Breast epithelium (tissue), 4 donors: ENCODE measurements around the gene TRPC4AP. TPM values are rescaled to one million over a fixed set of nuclear protein-coding genes. Genes with fewer than 3 reads are reported as not detected.

Source experiments
- DNase-seq, 2 donors: peaks; one replicate each; pipeline ENCODE4 v3.0.0-alpha.2; 2019; ENCODE audit warnings: low spot score in 2 of 2
- H3K27ac ChIP-seq, 2 donors: fragments of 200-600 bp; sonication (generic) in 1 of 2; one replicate each; pipeline ENCODE4 v1.5.1; 2016 to 2019; ENCODE audit warnings: mild to moderate bottlenecking in 1 of 2
- H3K27me3 ChIP-seq, 2 donors: fragments of 200-600 bp; sonication (generic) in 1 of 2; one replicate each; pipeline versions ENCODE4 v1.5.1 to v1.6.0; 2017 to 2019; ENCODE audit warnings: control low read depth in 1 of 2, mild to moderate bottlenecking in 1 of 2
- H3K36me3 ChIP-seq: fragments of 200-600 bp; one replicate; pipeline ENCODE4 v1.5.1; 2019
- H3K4me1 ChIP-seq, 2 donors: fragments of 200-600 bp; sonication (generic); one replicate each; pipeline ENCODE4 v1.5.1; 2016 to 2019; ENCODE audit warnings: control low read depth in 1 of 2
- H3K4me3 ChIP-seq, 3 donors: fragments of 200-600 bp; sonication (generic); 1 replicate in 2 of 3; 2 replicates in 1 of 3; pipeline ENCODE4 v1.5.1; 2016 to 2019; ENCODE audit warnings: mild to moderate bottlenecking in 3 of 3, moderate library complexity in 2 of 3
- H3K9me3 ChIP-seq, 2 donors: fragments of 200-600 bp; sonication (generic) in 1 of 2; one replicate each; pipeline ENCODE4 v1.5.1; 2016 to 2019; ENCODE audit warnings: control low read depth in 1 of 2
- POLR2A ChIP-seq: fragments of 450-650 bp; IDR thresholded peaks from one replicate; pipeline ENCODE4 v1.6.1; 2016; ENCODE audit warnings: antibody characterized with exemption, mild to moderate bottlenecking, moderate library complexity
- POLR2AphosphoS5 ChIP-seq, 3 donors: sonication (generic); formaldehyde crosslinking; IDR thresholded peaks; one replicate each; pipeline ENCODE4 v1.6.1; 2017; ENCODE audit warnings: antibody characterized with exemption in 3 of 3
- intact Hi-C: fragments of 100-400 bp; cut with DNase I; formaldehyde crosslinking; loops from one replicate; pipeline ENCODE4 v1.15.1; 2023; ENCODE audit warnings: low total_unique reads
- total RNA-seq, 3 donors: library from RNA; depleted of rRNA; stranded (reverse); fragments of >200 nt; gene quantifications; one replicate each; pipeline ENCODE4 v1.1.0, GENCODE V29; 2016
- TF ChIP-seq, protein P1 (sequence below), 3 donors: fragments of 450-650 bp; IDR thresholded peaks; one replicate each; pipeline ENCODE4 v1.5.1; 2016 to 2017; ENCODE audit warnings: antibody characterized with exemption in 3 of 3, mild to moderate bottlenecking in 3 of 3, moderate library complexity in 3 of 3

TRPC4AP gene
- total RNA-seq, 3 donors from 2014 or later, result 62.6 to 71.7 (median 69.5) TPM

- H3K9me3 ChIP-seq, result no peaks in the 10 kb centered on the region
- no peaks in the 10 kb centered on the region for H3K36me3 ChIP-seq
- no peaks in the 10 kb centered on the region for H3K4me1 ChIP-seq
- intact Hi-C loops, result no loop called here
- DNase-seq, result no peak
- H3K27ac ChIP-seq, result no peak overlapping the region
- no peak overlapping the region for H3K4me3 ChIP-seq
- no peak for TF ChIP-seq POLR2A
- TF ChIP-seq, protein P1, sequence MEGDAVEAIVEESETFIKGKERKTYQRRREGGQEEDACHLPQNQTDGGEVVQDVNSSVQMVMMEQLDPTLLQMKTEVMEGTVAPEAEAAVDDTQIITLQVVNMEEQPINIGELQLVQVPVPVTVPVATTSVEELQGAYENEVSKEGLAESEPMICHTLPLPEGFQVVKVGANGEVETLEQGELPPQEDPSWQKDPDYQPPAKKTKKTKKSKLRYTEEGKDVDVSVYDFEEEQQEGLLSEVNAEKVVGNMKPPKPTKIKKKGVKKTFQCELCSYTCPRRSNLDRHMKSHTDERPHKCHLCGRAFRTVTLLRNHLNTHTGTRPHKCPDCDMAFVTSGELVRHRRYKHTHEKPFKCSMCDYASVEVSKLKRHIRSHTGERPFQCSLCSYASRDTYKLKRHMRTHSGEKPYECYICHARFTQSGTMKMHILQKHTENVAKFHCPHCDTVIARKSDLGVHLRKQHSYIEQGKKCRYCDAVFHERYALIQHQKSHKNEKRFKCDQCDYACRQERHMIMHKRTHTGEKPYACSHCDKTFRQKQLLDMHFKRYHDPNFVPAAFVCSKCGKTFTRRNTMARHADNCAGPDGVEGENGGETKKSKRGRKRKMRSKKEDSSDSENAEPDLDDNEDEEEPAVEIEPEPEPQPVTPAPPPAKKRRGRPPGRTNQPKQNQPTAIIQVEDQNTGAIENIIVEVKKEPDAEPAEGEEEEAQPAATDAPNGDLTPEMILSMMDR (IDR thresholded peaks at IDR 0.05), result no peak
- TF ChIP-seq POLR2AphosphoS5 (IDR thresholded peaks at IDR 0.05), result no peak
- no peaks in the 10 kb centered on the region for H3K27me3 ChIP-seq
Measured at GRCh38 chr20:35101620-35102019, 9.0 kb upstream of the TRPC4AP start.

DNA sequence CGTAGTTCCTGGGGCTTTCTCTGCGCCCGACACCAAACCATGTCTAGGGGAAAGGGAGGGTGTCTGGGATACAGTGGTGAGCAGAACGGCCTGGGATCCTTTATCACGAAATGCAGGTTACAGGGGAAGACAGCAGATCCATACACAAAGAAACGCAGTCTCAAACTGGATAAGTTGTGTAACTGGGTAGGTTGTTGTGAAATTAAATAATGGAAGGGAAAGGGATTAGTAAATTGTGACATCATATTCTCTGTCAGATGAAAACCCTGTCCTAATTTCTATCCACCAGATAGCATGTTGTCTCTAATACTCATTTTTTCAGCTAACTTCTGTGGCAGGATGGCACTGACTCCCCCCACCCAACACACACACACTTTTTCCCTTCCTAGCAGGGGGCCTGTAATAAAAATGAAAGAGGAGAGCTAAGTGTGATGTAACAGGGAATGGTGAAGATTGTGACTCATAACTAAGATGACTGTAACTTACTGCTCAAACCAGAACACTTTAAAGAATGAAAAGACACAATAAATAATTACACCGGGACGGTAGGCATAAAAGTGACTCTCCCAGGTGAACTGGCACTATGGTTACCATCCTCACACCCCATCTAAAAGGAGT lies 769 bp upstream of the TRPC4AP start:
- intact Hi-C loops, result no loop called here
- Histone ChIP-seq H3K4me1 (peaks cover 0 to 4% of the 10 kb centered on the region in 2 donors), H3K36me3 (no peaks in the 10 kb centered on the region), H3K4me3 (peak overlapping the region; percentile 68 to 82 (median 79)), H3K27me3 (no peaks in the 10 kb centered on the region), H3K27ac (peak overlapping the region; percentile 95 to 97), H3K9me3 (no peaks in the 10 kb centered on the region)
- DNase-seq, result no peak
- TF ChIP-seq, protein P1 (IDR thresholded peaks at IDR 0.05), result no peak
- TF ChIP-seq POLR2A, result no peak
- TF ChIP-seq POLR2AphosphoS5 (IDR thresholded peaks at IDR 0.05), result no peak

GRCh38 chr20:35091816-35092523 lies 637 bp downstream of the TRPC4AP start:
- peak overlapping the region; percentile 68 to 82 (median 79) for H3K4me3 ChIP-seq
- TF ChIP-seq POLR2A, result no peak
- no peak for TF ChIP-seq POLR2AphosphoS5 (IDR thresholded peaks at IDR 0.05)
- TF ChIP-seq, protein P1 (IDR thresholded peaks at IDR 0.05), result peak in 1 of 3 donors; percentile 7
- DNase-seq, result peak in 1 of 2 donors; percentile 32
- peak overlapping the region; percentile 95 to 97 for H3K27ac ChIP-seq
- H3K36me3 ChIP-seq, result no peaks in the 10 kb centered on the region
- H3K4me1 ChIP-seq, result peaks cover 0 to 11% of the 10 kb centered on the region in 2 donors
- intact Hi-C loops, result no loop called here
- H3K9me3 ChIP-seq, result no peaks in the 10 kb centered on the region
- H3K27me3 ChIP-seq, result no peaks in the 10 kb centered on the region

GRCh38 chr20:35088231-35089145 lies 4.1 kb downstream of the TRPC4AP start:
- DNase-seq, result no peak
- peak overlapping the region; percentile 4 to 43 for H3K27ac ChIP-seq
- intact Hi-C loops, result no loop called here
- H3K27me3 ChIP-seq, result no peaks in the 10 kb centered on the region
- no peaks in the 10 kb centered on the region for H3K9me3 ChIP-seq
- TF ChIP-seq POLR2A (no peak), POLR2AphosphoS5 (IDR thresholded peaks at IDR 0.05) (no peak)
- TF ChIP-seq, protein P1 (IDR thresholded peaks at IDR 0.05), result no peak
- no peaks in the 10 kb centered on the region for H3K36me3 ChIP-seq
- peaks cover 0 to 11% of the 10 kb centered on the region in 2 donors for H3K4me1 ChIP-seq
- H3K4me3 ChIP-seq, result no peak overlapping the region
